ENCODE data around the gene CDK14.
A peak's percentile ranks its signal among the peaks of the same experiment; 100 is the strongest.

Gene CDK14

GRCh38 chr7:90645784-90646183, 49.7 kb downstream of the CDK14 start:
- no peak for DNase-seq

GRCh38 chr7:90648107-90648506, 52.0 kb downstream of the CDK14 start:
- no peak for DNase-seq

DNA sequence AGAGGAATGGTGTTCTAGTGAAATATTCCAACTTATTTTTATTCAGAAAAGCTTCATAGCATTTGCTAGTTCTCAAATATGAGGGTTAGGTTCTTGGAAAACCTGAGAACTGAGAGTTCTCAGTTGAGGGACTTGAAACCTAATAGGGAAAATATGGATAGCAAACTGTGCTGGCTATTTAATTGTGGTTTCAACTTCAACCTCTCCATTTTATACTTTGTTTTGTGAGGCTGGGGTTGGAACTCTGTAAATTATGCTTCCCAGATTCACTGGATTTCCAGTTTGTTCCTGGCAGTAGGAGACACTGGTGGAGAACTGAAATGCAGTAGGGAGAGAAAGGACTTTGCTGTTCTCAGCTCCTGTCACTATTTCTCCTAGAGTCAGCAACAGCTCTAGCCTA, 52.7 kb downstream of the CDK14 start:
- DNase-seq: no peak

GRCh38 chr7:90654718-90655427, 58.8 kb downstream of the CDK14 start:
- no peak for DNase-seq

DNA sequence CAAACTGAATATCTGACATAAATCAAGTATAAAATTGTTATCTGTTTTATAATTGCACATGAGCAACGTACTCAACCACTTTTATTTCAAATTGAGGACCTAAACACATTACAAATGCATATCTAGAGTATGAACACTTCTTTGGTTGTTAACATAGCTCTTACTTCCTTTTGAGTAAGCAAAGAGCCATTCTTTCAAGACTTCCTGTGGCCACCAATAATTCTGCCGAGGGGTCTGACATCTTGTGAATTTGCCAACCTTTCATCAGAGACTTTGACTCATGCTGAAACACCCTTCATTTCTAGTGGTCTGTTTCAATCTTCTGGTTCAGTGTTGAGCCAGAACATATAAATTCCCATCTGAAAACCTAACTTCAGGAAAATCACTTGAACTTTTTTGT, 59.4 kb downstream of the CDK14 start:
- no peak for DNase-seq

GRCh38 chr7:90657481-90657880, 61.4 kb downstream of the CDK14 start:
- DNase-seq: no peak

GRCh38 chr7:90660100-90660499, 64.0 kb downstream of the CDK14 start:
- DNase-seq: no peak

DNA sequence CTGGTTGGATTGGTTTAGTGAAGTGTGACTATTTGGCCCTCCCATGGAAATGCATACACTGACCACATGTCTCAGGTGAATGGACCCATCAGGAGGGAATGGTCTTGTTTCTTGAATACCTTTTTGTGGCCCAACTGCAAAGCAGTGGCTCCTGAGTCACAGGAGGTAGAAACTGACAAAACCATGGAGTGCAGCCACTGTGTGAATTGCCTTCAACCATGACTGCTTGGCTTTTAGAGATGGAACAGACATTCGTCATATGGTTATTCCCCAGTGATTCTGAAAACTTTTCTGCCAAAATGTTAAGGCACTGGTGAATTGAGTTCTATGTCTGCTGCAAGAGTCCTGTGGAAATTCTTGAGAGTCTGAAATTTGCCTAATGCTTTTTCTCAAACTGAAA, 64.7 kb downstream of the CDK14 start:
- no peak for DNase-seq

DNA sequence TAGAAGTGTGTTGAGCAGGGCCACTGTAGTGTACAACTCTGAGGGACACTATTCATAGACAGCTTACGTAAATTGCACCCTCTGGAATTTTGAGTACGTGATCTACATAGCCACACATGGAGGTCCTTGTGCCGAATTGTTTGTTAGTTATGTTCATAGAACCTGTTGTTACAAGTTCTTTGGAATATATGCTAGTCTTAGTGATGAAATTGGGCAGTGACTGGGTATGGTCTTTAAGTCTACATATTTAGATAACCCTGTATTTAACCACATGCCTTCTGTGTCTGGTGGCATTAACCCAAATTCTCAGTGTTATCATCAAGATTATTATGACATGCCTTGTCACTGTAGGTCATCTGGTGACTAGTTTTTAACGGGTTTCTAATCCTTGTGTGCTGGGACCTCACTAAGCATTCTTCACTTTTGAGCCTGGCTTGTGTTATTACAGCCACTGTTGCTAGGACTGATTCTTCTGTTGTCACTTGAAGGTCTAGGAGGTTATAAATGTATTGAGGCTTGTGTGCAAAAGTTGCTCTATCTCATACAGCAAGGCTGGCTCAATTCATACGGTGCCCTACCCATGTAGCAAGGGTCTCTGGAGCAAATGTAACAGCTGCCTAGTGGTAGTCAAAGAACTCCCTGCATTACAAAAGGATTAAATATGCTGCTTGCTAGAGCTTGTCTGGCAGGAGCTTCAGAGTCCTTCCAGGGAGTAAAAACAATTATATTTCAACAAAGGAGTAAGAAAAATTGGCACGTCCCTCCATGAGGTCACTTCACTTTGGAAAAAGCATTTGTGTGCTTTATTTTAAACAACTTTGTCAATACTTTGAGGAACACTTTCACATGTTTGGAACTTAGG, 65.4 kb downstream of the CDK14 start:
- no peak for DNase-seq

DNA sequence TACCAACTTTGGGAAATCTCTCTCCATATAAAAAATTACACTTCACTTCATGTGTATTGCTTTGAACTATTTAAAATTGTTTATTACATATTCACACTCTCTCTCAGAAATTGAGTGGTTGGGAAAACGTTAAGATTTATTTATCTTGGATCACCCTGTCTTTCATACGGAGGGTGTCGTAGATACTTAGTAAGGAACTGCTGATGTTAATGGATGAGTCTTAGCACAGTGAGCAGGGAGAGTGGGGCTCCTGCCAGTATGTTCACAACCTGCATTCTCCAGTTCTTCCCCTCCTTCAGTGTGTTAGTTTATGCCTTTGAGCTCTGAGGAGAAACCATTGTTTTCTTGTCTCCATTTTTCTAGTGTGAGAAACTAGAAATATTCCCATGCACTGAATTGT, 67.1 kb downstream of the CDK14 start:
- DNase-seq: no peak

DNA sequence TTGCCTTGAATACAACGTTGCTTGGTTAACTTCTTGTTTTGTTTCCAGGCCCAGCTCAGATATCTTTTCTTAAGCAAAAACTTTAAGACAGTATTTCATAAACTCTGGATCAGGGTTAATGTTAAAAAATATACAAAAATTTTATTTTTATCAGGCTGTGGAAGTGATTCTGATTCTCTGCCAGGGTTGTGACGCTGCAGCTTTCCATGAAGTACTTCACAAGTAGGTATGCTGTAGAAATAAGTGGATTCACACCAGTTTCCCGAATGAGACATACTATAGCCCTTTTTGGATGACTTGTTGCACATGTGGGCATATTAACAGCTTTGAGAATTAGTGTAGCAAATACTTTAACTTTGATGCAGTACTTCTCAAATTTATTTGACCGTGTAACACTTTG, 70.1 kb downstream of the CDK14 start:
- DNase-seq: no peak

- no peak for DNase-seq
Measured at GRCh38 chr7:90668992-90669391, 72.9 kb downstream of the CDK14 start.

DNA sequence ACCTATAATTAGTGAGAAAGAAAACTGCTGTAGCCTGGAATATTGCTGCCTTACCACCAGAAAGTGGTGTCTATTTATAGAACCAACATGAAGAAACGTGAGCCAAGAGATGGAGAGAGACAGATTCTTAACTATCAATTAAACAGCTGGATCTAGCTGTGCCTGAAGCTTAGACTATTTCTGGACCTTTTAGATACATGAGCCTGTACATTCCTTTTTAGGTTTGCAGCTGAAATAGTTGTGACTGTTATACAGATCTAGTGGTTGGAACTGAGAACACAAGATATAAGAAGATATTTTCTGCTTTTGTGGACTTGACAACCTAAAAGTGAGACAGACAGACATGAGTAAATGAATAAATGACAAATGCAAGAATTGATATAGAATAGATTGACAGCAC, 73.4 kb downstream of the CDK14 start:
- DNase-seq: no peak

DNA sequence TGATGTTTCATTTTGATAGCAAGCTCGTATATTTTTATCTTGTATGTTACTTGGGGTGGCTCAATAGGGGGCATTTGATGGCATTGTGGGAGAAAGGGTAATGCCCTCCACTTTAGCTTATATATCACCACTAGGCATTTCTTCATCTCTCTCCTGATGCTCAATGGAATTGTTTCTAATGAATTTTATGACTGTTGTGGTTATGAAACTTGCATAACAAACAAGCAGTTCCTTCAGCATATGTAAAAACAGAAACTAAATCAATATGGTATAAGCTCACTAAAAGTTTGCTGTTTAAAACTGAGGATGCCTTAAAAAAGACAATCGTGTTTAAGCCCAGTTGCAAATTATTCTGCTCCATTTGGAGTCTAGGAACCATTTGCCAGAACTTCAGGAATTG, 75.5 kb downstream of the CDK14 start:
- no peak for DNase-seq

- no peak for DNase-seq
Measured at GRCh38 chr7:90672210-90672609, 76.1 kb downstream of the CDK14 start.

GRCh38 chr7:90674625-90675024, 78.5 kb downstream of the CDK14 start:
- no peak for DNase-seq

GRCh38 chr7:90675982-90676381, 79.9 kb downstream of the CDK14 start:
- no peak for DNase-seq

GRCh38 chr7:90677486-90678404, 81.6 kb downstream of the CDK14 start:
- DNase-seq: peak; percentile 8 to 9

DNA sequence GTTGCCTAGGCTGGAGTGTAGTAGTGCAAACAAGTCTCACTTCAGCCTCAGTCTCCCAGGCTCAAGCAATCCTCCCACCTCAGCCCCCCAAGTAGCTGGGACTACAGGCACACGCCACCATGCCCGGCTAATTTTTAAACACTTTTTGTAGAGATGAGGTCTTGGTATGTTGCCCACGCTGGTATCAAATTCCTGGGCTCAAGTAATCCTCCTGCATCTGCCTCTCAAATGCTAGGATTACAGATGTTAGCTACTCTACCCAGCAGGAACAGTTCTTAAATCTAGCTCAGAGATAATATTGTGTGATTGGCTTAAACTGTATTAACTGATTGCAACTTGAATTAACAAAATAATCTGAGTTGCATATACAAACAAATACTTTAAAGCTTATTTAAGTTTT, 82.9 kb downstream of the CDK14 start:
- no peak for DNase-seq

DNA sequence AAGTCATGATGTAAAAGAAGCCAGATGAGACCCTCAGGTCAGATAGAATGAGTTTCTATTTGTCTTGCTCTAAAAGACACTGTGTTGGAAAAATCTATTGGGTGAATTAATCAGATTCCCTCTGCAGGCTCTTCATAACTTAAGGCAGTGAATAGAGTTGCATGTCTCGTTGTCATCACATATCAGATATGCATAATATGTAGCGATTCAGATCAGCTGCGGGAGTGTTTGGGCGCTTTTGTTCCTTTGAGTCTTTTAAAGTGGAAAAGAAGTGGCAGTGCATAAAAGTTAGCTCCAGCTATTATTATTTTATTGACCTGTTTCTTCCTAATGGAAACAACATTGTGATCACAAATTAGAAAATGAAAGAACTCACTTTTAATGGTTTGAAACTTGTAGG, 84.4 kb downstream of the CDK14 start:
- DNase-seq: no peak

- DNase-seq: no peak
Measured at GRCh38 chr7:90681336-90682022, 85.4 kb downstream of the CDK14 start.

DNA sequence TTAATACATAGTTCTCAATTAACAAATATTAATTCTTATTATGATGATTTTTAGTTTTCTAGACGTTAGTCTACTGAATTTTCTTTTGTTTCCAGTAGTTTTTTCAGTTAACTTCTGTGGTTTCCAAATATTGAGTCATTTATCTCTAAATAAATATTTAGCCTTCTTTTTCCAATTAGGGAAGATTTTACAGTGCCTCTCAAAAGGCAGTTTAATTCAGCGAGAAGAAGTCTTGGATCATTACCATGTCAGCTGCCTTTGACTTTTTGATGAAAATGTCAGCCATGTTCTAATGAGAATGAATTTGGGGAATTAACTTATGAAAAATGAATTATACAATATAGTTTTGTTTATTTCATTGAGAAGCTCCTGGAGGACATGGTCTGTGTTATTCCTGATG, 90.0 kb downstream of the CDK14 start:
- DNase-seq: no peak

- no peak for DNase-seq
Measured at GRCh38 chr7:90688810-90689209, 92.7 kb downstream of the CDK14 start.
